H1 (cell line): Measurements from ENCODE around the gene PYGB. TPM values are rescaled to one million over a fixed set of nuclear protein-coding genes. Genes with fewer than 3 reads are reported as not detected.

Experiments
- CTCF ChIA-PET: fragments of 300-600 bp; sonication (Branson Sonifier 250); formaldehyde crosslinking; loops from one replicate; lab custom pipeline; 2021; ENCODE audit not compliant: partially characterized antibody; lab: Charles Lee
- POLR2A ChIA-PET: fragments of 300-600 bp; sonication (Branson Sonifier 250); formaldehyde crosslinking; loops from one replicate; lab custom pipeline; 2021; ENCODE audit warnings: inconsistent platforms; ENCODE audit not compliant: partially characterized antibody; lab: Charles Lee
- DNase-seq, 2 experiments: peaks; one replicate each; pipeline versions ENCODE4 v3.0.0 to v3.0.0-alpha.2; 2010 to 2022; ENCODE audit warnings: low spot score in 2 of 2, low read depth in 1 of 2, mixed read lengths in 1 of 2
- FAIRE-seq: peaks from 2 replicates; lab custom pipeline; 2011; peaks lifted over from hg19 to GRCh38; lab: Jason Lieb, UNC
- H2AFZ ChIP-seq: 2 replicates; pipeline ENCODE4 v1.8.1; 2012; ENCODE audit warnings: low read length, inconsistent platforms
- H2AK5ac ChIP-seq: 2 replicates; pipeline ENCODE4 v1.6.1; 2013; ENCODE audit warnings: low read depth, low read length
- H2BK120ac ChIP-seq: replicated peaks from 2 replicates; pipeline ENCODE3; 2013; ENCODE audit warnings: low read depth, low read length, inconsistent platforms
- H2BK12ac ChIP-seq: 2 replicates; pipeline ENCODE4 v1.6.1; 2013; ENCODE audit warnings: low read depth, low read length
- H2BK15ac ChIP-seq: 2 replicates; pipeline ENCODE4 v1.6.1; 2013; ENCODE audit warnings: low read length
- H2BK20ac ChIP-seq: 2 replicates; pipeline ENCODE4 v1.6.1; 2013; ENCODE audit warnings: low read length
- H2BK5ac ChIP-seq: 2 replicates; pipeline ENCODE4 v1.6.1; 2013; ENCODE audit warnings: low read depth, low read length
- H3K14ac ChIP-seq: 2 replicates; pipeline ENCODE4 v1.6.1; 2013; ENCODE audit warnings: inconsistent platforms; ENCODE audit not compliant: insufficient read length
- H3K18ac ChIP-seq: 2 replicates; pipeline ENCODE4 v1.6.1; 2013; ENCODE audit warnings: low read length; ENCODE audit errors: extremely low read depth
- H3K23ac ChIP-seq: 2 replicates; pipeline ENCODE4 v1.6.1; 2013; ENCODE audit warnings: inconsistent platforms; ENCODE audit not compliant: insufficient read length
- H3K23me2 ChIP-seq: 2 replicates; pipeline ENCODE4 v1.6.1; 2013; ENCODE audit warnings: low read depth, low read length
- H3K27ac ChIP-seq: 2 replicates; pipeline ENCODE4 v1.6.1; 2011; ENCODE audit warnings: low read depth, low read length, inconsistent platforms
- H3K27me3 ChIP-seq, 4 experiments: replicated peaks in 1 of 4; 1 replicate in 1 of 4; 2 replicates in 3 of 4; pipeline versions ENCODE4 v1.6.1 to v1.8.1; 2011 to 2013; ENCODE audit warnings: low read length in 3 of 4, mild to moderate bottlenecking in 3 of 4, inconsistent platforms in 2 of 4, mixed read lengths in 2 of 4, moderate library complexity in 1 of 4; ENCODE audit not compliant: control insufficient read depth in 3 of 4, insufficient read depth in 3 of 4; ENCODE audit errors: extremely low read depth in 1 of 4
- H3K36me3 ChIP-seq, 4 experiments: 2 replicates each; pipeline versions ENCODE4 v1.6.1 to v1.8.1; 2011 to 2013; ENCODE audit warnings: mild to moderate bottlenecking in 4 of 4, low read length in 3 of 4, moderate library complexity in 2 of 4, control low read depth in 1 of 4, inconsistent platforms in 1 of 4; ENCODE audit not compliant: insufficient read depth in 4 of 4, control insufficient read depth in 2 of 4
- H3K4ac ChIP-seq: replicated peaks from 2 replicates; pipeline ENCODE3; 2013; ENCODE audit warnings: low read length, low read depth, mixed read lengths, inconsistent platforms; ENCODE audit not compliant: insufficient read length
- H3K4me1 ChIP-seq, 4 experiments: replicated peaks in 1 of 4; 1 replicate in 1 of 4; 2 replicates in 3 of 4; pipeline versions ENCODE4 v1.6.1 to v1.8.1; 2011 to 2013; ENCODE audit warnings: low read length in 3 of 4, inconsistent platforms in 2 of 4, mixed read lengths in 1 of 4; ENCODE audit not compliant: insufficient read depth in 4 of 4, control insufficient read depth in 3 of 4
- H3K4me2 ChIP-seq, 2 experiments: 2 replicates each; pipeline versions ENCODE4 v1.6.1 to v1.8.1; 2011 to 2013; ENCODE audit warnings: low read depth in 2 of 2, low read length in 2 of 2, control low read depth in 1 of 2, inconsistent platforms in 1 of 2, mild to moderate bottlenecking in 1 of 2; ENCODE audit not compliant: insufficient read depth in 1 of 2
- H3K4me3 ChIP-seq, 4 experiments: fragments of 200-600, 300-600 bp in 1 of 4; sonication (generic), shearing (Covaris generic), sonication (Bioruptor Twin) in 1 of 4; 2 replicates each; pipeline versions ENCODE4 v1.5.1 to v1.8.1; 2011 to 2016; ENCODE audit warnings: low read length in 4 of 4, low read depth in 3 of 4, control low read depth in 2 of 4, inconsistent platforms in 2 of 4, mild to moderate bottlenecking in 2 of 4, mixed read lengths in 1 of 4, moderate library complexity in 1 of 4; ENCODE audit not compliant: insufficient read depth in 2 of 4; ENCODE audit errors: extremely low read depth in 1 of 4
- H3K56ac ChIP-seq: replicated peaks from 2 replicates; pipeline ENCODE3; 2013; ENCODE audit warnings: low read depth, mild to moderate bottlenecking, mixed read lengths, low read length, inconsistent platforms; ENCODE audit not compliant: insufficient read length
- H3K79me1 ChIP-seq: 2 replicates; pipeline ENCODE4 v1.6.1; 2013; ENCODE audit warnings: low read depth, low read length, control low read depth
- H3K79me2 ChIP-seq, 2 experiments: 2 replicates each; pipeline versions ENCODE4 v1.6.1 to v1.8.1; 2012 to 2013; ENCODE audit warnings: low read length in 2 of 2, mild to moderate bottlenecking in 2 of 2, inconsistent platforms in 1 of 2; ENCODE audit not compliant: insufficient read depth in 2 of 2, control insufficient read depth in 1 of 2
- H3K9ac ChIP-seq, 4 experiments: replicated peaks in 1 of 4; 1 replicate in 1 of 4; 2 replicates in 3 of 4; pipeline versions ENCODE4 v1.6.1 to v1.8.1; 2011 to 2013; ENCODE audit warnings: low read depth in 3 of 4, low read length in 3 of 4, control low read depth in 2 of 4, mild to moderate bottlenecking in 2 of 4, moderate library complexity in 2 of 4, inconsistent platforms in 1 of 4; ENCODE audit errors: extremely low read depth in 1 of 4
- H3K9me3 ChIP-seq, 2 experiments: 2 replicates each; pipeline versions ENCODE4 v1.6.1 to v1.8.1; 2012 to 2013; ENCODE audit warnings: mild to moderate bottlenecking in 2 of 2, moderate library complexity in 2 of 2, control low read depth in 1 of 2, inconsistent platforms in 1 of 2, low read depth in 1 of 2, low read length in 1 of 2, mixed read lengths in 1 of 2; ENCODE audit not compliant: insufficient read depth in 2 of 2
- H4K20me1 ChIP-seq, 2 experiments: replicated peaks in 1 of 2; 2 replicates each; pipeline versions ENCODE3 to v1.8.1; 2011 to 2013; ENCODE audit warnings: inconsistent platforms in 2 of 2, low read length in 2 of 2, mild to moderate bottlenecking in 1 of 2; ENCODE audit not compliant: insufficient read depth in 2 of 2, control insufficient read depth in 1 of 2
- H4K5ac ChIP-seq: 2 replicates; pipeline ENCODE4 v1.6.1; 2013; ENCODE audit warnings: low read length, low read depth, mixed read lengths, inconsistent platforms; ENCODE audit not compliant: insufficient read length
- H4K8ac ChIP-seq: 2 replicates; pipeline ENCODE4 v1.8.0; 2013; ENCODE audit warnings: mild to moderate bottlenecking, moderate library complexity, low read length, inconsistent platforms; ENCODE audit not compliant: insufficient read depth; ENCODE audit errors: extremely low read depth
- H4K91ac ChIP-seq: replicated peaks from 2 replicates; pipeline ENCODE3; 2013; ENCODE audit warnings: low read length, mixed read lengths, inconsistent platforms; ENCODE audit not compliant: insufficient read length
- ASH2L ChIP-seq: fragments of 200-600, 300-600 bp; sonication (generic); IDR thresholded peaks from one replicate; pipeline ENCODE4 v1.7.1; 2017; ENCODE audit warnings: low read length
- CBX5 ChIP-seq: fragments of 300-800, 300-1000 bp; sonication (generic); IDR thresholded peaks from 2 replicates; pipeline ENCODE4 v1.7.1; 2016; ENCODE audit warnings: antibody characterized with exemption, low read length, low read depth
- CBX8 ChIP-seq: fragments of 300-800, 300-1000 bp; sonication (generic); IDR thresholded peaks from 2 replicates; pipeline ENCODE4 v1.7.1; 2016; ENCODE audit warnings: low read depth, low read length, borderline replicate concordance
- KDM5A ChIP-seq: fragments of 200-600 bp; IDR thresholded peaks from 2 replicates; pipeline ENCODE4 v1.7.1; 2012; ENCODE audit warnings: mild to moderate bottlenecking, low read length, inconsistent platforms, mixed read lengths
- RAD21 ChIP-seq, 2 experiments: IDR thresholded peaks in 1 of 2; conservative IDR thresholded peaks in 1 of 2; 2 replicates each; pipeline ENCODE4 v1.6.1; 2011; ENCODE audit warnings: low read depth in 2 of 2, low read length in 2 of 2, improper control_type of control experiment in 1 of 2, inconsistent platforms in 1 of 2, mild to moderate bottlenecking in 1 of 2, moderate library complexity in 1 of 2
- SP1 ChIP-seq: IDR thresholded peaks from 2 replicates; pipeline ENCODE4 v1.6.1; 2011; ENCODE audit warnings: low read depth, low read length
- TBP ChIP-seq: IDR thresholded peaks from 2 replicates; pipeline ENCODE4 v1.6.1; 2011; ENCODE audit warnings: low read depth, low read length, improper control_type of control experiment
- TEAD4 ChIP-seq: IDR thresholded peaks from 2 replicates; pipeline ENCODE4 v1.6.1; 2012; ENCODE audit warnings: low read depth, low read length, inconsistent platforms, mixed read lengths
- YY1 ChIP-seq: IDR thresholded peaks from 2 replicates; pipeline ENCODE4 v1.6.1; 2011; ENCODE audit warnings: low read depth, mild to moderate bottlenecking, low read length
- WGBS, 2 experiments: shearing (Covaris generic) in 1 of 2; methylation state at CpG; one replicate each; pipeline versions ENCODE4 v1.1.6 to v1.1.7; 2013 to 2015; ENCODE audit warnings: low lambda C conversion rate in 2 of 2, mixed read lengths in 2 of 2, inconsistent platforms in 1 of 2, low coverage in 1 of 2, missing lambda C conversion rate in 1 of 2; ENCODE audit not compliant: insufficient replicate concordance in 2 of 2, insufficient coverage in 1 of 2, insufficient read length in 1 of 2; ENCODE audit errors: extremely low coverage in 1 of 2, missing lambda C conversion rate in 1 of 2; 5-methylcytosine and 5-hydroxymethylcytosine counted together
- polyA plus RNA-seq, 7 experiments: library from polyadenylated mRNA; depleted of rRNA in 3 of 7; stranded (reverse) in 5 of 7; unstranded in 2 of 7; fragments of >200 nt in 5 of 7; fragments of 200-250 nt in 2 of 7; gene quantifications; 1 replicate in 5 of 7; 2 replicates in 1 of 7; 4 replicates in 1 of 7; pipeline versions ENCODE4 v1.2.1 to v1.2.3, GENCODE V29; 2011 to 2013; ENCODE audit warnings: missing spikeins in 2 of 7, mixed read lengths in 2 of 7
- total RNA-seq: library from RNA; stranded (reverse); fragmentation: NEBNext Ultra II Directional; extraction: Animal tissue kit (Norgen Biotek cat#: 25700); gene quantifications from 2 replicates; pipeline ENCODE4 v1.2.1, GENCODE V29; 2021
- TF ChIP-seq, protein P1 (sequence below): IDR thresholded peaks from 2 replicates; pipeline ENCODE4 v1.6.1; 2012; ENCODE audit warnings: inconsistent platforms
- TF ChIP-seq, protein P2 (sequence below), 3 experiments: IDR thresholded peaks; 1 replicate in 2 of 3; 2 replicates in 1 of 3; pipeline versions ENCODE4 v1.5.1 to v1.6.1; 2011; ENCODE audit warnings: low read length in 3 of 3, mild to moderate bottlenecking in 3 of 3, inconsistent platforms in 2 of 3, low read depth in 1 of 3, moderate library complexity in 1 of 3; ENCODE audit not compliant: insufficient read depth in 1 of 3; ENCODE audit errors: control extremely low read depth in 1 of 3

PYGB gene
- total and polyA plus RNA-seq, 2 of the 8 experiments (the other 6 are each of a cell fraction or from before 2014, with no cell fraction given) = 26.6 to 56.0 TPM

DNA sequence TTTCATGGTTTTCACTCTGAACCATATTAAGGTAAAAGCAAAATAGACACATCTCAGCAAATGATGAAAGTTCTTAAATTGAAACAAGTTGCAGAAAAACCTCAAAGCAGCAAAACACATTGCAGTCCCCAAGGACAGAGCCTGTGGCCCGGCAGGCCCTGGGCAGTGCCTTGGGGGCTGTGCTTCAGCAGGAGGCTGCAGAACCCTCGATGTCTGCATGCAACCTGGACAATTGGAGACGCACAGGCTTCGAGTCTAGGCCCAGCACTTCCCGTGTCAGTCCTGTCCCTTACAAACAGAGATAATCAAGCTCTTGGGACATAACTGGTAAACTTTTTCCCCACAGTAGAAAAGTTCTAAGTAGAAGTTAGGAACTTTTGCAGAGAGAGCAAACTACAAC, 9.2 kb downstream of the PYGB start:
- no peak overlapping the region for H3K56ac ChIP-seq
- FAIRE-seq = no peak
- H2BK12ac ChIP-seq = no peak overlapping the region
- H3K27me3 ChIP-seq = no peaks in the 10 kb centered on the region
- no peak overlapping the region for H4K8ac ChIP-seq
- CTCF ChIA-PET = interaction anchor here (0.7 to 3.0 kb wide), 2 partner anchors 10 to 302 kb away, joined by 3 to 17 read pairs; partner anchors contain the start of gene PYGB
- H2AFZ ChIP-seq = no peak overlapping the region
- no peak overlapping the region for H3K4me3 ChIP-seq
- H3K14ac ChIP-seq = no peak overlapping the region
- peaks cover 0 to 5% of the 10 kb centered on the region in 2 experiments for H4K20me1 ChIP-seq
- H4K91ac ChIP-seq = no peak overlapping the region
- H2BK120ac ChIP-seq = no peak overlapping the region
- H2BK15ac ChIP-seq = no peak overlapping the region
- no peak overlapping the region for H2BK20ac ChIP-seq
- no peak overlapping the region for H3K9ac ChIP-seq
- no peaks in the 10 kb centered on the region for H3K4me1 ChIP-seq
- H2AK5ac ChIP-seq = no peak overlapping the region
- no peak overlapping the region for H3K23ac ChIP-seq
- peak in 1 of 2 experiments; percentile 14 for DNase-seq
- peaks cover 13% of the 10 kb centered on the region for H3K79me1 ChIP-seq
- no peak overlapping the region for H3K18ac ChIP-seq
- POLR2A ChIA-PET = interaction anchor here (1.4 kb wide), 2 partner anchors 9 to 15 kb away, joined by 3 read pairs; partner anchors contain the start of gene PYGB
- no peaks in the 10 kb centered on the region for H3K23me2 ChIP-seq
- no peak overlapping the region for H4K5ac ChIP-seq
- H3K4ac ChIP-seq = no peak overlapping the region
- no peak overlapping the region for H2BK5ac ChIP-seq
- H3K79me2 ChIP-seq = peaks cover 5 to 25% of the 10 kb centered on the region in 2 experiments; a peak in 3 of 4 replicates
- peaks cover 2 to 17% (median 9%) of the 10 kb centered on the region in 4 experiments; a peak in 3 of 8 replicates for H3K36me3 ChIP-seq
- WGBS, 2 experiments = 93% methylated on average over 5 of the region's 5 CpGs; no CpG with 5 or more reads in 1 of the 2 experiments
- peaks cover 0 to 6% of the 10 kb centered on the region in 2 experiments; a peak in 1 of 4 replicates for H3K9me3 ChIP-seq
- H3K27ac ChIP-seq = no peak overlapping the region
- no peak overlapping the region for H3K4me2 ChIP-seq
- TF ChIP-seq TBP = no peak
- TF ChIP-seq CBX8 = no peak
- TF ChIP-seq RAD21 (IDR thresholded peaks at IDR 0.05 in 1 of 2, conservative IDR thresholded peaks at IDR 0.05 in 1 of 2; ENCODE audit: low read depth in 2 of 2, low read length in 2 of 2) = no peak
- TF ChIP-seq, protein P1, sequence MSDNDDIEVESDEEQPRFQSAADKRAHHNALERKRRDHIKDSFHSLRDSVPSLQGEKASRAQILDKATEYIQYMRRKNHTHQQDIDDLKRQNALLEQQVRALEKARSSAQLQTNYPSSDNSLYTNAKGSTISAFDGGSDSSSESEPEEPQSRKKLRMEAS = no peak
- no peak for TF ChIP-seq KDM5A
- no peak for TF ChIP-seq ASH2L
- no peak for TF ChIP-seq YY1
- TF ChIP-seq, protein P2, sequence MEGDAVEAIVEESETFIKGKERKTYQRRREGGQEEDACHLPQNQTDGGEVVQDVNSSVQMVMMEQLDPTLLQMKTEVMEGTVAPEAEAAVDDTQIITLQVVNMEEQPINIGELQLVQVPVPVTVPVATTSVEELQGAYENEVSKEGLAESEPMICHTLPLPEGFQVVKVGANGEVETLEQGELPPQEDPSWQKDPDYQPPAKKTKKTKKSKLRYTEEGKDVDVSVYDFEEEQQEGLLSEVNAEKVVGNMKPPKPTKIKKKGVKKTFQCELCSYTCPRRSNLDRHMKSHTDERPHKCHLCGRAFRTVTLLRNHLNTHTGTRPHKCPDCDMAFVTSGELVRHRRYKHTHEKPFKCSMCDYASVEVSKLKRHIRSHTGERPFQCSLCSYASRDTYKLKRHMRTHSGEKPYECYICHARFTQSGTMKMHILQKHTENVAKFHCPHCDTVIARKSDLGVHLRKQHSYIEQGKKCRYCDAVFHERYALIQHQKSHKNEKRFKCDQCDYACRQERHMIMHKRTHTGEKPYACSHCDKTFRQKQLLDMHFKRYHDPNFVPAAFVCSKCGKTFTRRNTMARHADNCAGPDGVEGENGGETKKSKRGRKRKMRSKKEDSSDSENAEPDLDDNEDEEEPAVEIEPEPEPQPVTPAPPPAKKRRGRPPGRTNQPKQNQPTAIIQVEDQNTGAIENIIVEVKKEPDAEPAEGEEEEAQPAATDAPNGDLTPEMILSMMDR (IDR thresholded peaks at IDR 0.05; ENCODE audit: control extremely low read depth in 1 of 3, insufficient read depth in 1 of 3, low read depth in 1 of 3, low read length in 3 of 3) = no peak
- no peak for TF ChIP-seq SP1
- TF ChIP-seq CBX5 = no peak
- TF ChIP-seq TEAD4 = no peak
